HEK293T (cell line): ENCODE measurements around the gene AXIN1.
"Not testable (repeated sequence)": the region's sequence is repeated elsewhere in the genome, so short reads cannot be mapped to it uniquely, and the experiment has no call there.

ENCODE experiments used
- CTCF ChIA-PET: fragments of 350-600 bp; formaldehyde crosslinking; extraction: SDS; loops from one replicate; lab custom pipeline; 2021; ENCODE audit warnings: antibody characterized with exemption, inconsistent platforms; lab: Yijun Ruan, JAX
- POLR2A ChIA-PET: fragments of 350-600 bp; formaldehyde crosslinking; extraction: SDS; loops from one replicate; lab custom pipeline; 2020; ENCODE audit warnings: antibody characterized with exemption, inconsistent platforms; lab: Yijun Ruan, JAX
- DNase-seq: peaks from one replicate; pipeline ENCODE4 v3.0.0; 2012; ENCODE audit warnings: mixed read lengths; ENCODE audit errors: extremely low spot score
- ARNT ChIP-seq: fragments of 450-650 bp; IDR thresholded peaks from 2 replicates; pipeline ENCODE4 v1.6.1; 2017; ENCODE audit warnings: mild to moderate bottlenecking
- BHLHE40 ChIP-seq: fragments of 450-650 bp; IDR thresholded peaks from 2 replicates; pipeline ENCODE4 v1.6.1; 2016; ENCODE audit warnings: mild to moderate bottlenecking, moderate library complexity, borderline replicate concordance
- CTBP1 ChIP-seq: fragments of 450-650 bp; IDR thresholded peaks from 2 replicates; pipeline ENCODE4 v1.6.1; 2016; ENCODE audit warnings: borderline replicate concordance
- ELF4 ChIP-seq: fragments of 450-650 bp; IDR thresholded peaks from 2 replicates; pipeline ENCODE4 v1.6.1; 2017; ENCODE audit warnings: antibody characterized with exemption
- FOXA1 ChIP-seq: fragments of 450-650 bp; IDR thresholded peaks from 2 replicates; pipeline ENCODE4 v1.6.1; 2016; ENCODE audit warnings: mild to moderate bottlenecking
- FOXM1 ChIP-seq: fragments of 450-650 bp; IDR thresholded peaks from 2 replicates; pipeline ENCODE4 v1.6.1; 2017; ENCODE audit warnings: mild to moderate bottlenecking, borderline replicate concordance
- HDGF ChIP-seq: fragments of 450-650 bp; IDR thresholded peaks from 2 replicates; pipeline ENCODE4 v1.6.1; 2017; ENCODE audit warnings: antibody characterized with exemption, borderline replicate concordance
- L3MBTL2 ChIP-seq: fragments of 450-650 bp; conservative IDR thresholded peaks from 2 replicates; pipeline ENCODE4 v1.6.1; 2016; ENCODE audit warnings: mild to moderate bottlenecking
- LEF1 ChIP-seq: fragments of 450-650 bp; IDR thresholded peaks from 2 replicates; pipeline ENCODE4 v1.6.1; 2017; ENCODE audit warnings: mild to moderate bottlenecking, borderline replicate concordance
- NFRKB ChIP-seq: fragments of 450-650 bp; IDR thresholded peaks from 2 replicates; pipeline ENCODE4 v1.6.1; 2016; ENCODE audit warnings: mild to moderate bottlenecking, moderate library complexity
- PKNOX1 ChIP-seq: fragments of 450-650 bp; IDR thresholded peaks from 2 replicates; pipeline ENCODE4 v1.6.1; 2016
- SP1 ChIP-seq: fragments of 450-650 bp; IDR thresholded peaks from 2 replicates; pipeline ENCODE4 v1.6.1; 2017
- SUZ12 ChIP-seq: fragments of 450-650 bp; IDR thresholded peaks from 2 replicates; pipeline ENCODE4 v1.6.1; 2016; ENCODE audit warnings: mild to moderate bottlenecking
- TARDBP ChIP-seq: fragments of 450-650 bp; IDR thresholded peaks from 2 replicates; pipeline ENCODE4 v1.6.1; 2016
- ZNF384 ChIP-seq: fragments of 450-650 bp; IDR thresholded peaks from 2 replicates; pipeline ENCODE4 v1.6.1; 2016

Gene AXIN1

GRCh38 chr16:381789-382717 is 29.5 kb upstream of the AXIN1 start, which contains the start of gene PGAP6:
TSS of gene PGAP6 (minus strand) at chr16:381978. CDS start at chr16:381821, 157 bp downstream.
- ChIA-PET POLR2A (interaction anchor here (0.9 to 4.0 kb wide), 3 partner anchors 11 to 18 kb away, joined by 4 to 17 read pairs (median 6); partner anchors contain the start of gene MRPL28), CTCF (no interaction called here)
- TF ChIP-seq TARDBP: peak; percentile 56; the same call in 1 of the 2 replicates
- no peak for TF ChIP-seq ZNF384
- TF ChIP-seq FOXM1: 0 out of 2 replicates have a peak, but pooled peaks have one; percentile 14
- TF ChIP-seq L3MBTL2: no peak
- DNase-seq: peak; percentile 86

- ChIA-PET CTCF (interaction anchor here (0.6 to 1.0 kb wide), 2 partner anchors 10 to 112 kb away, joined by 3 to 6 read pairs; partner anchors contain the start of gene MRPL28), POLR2A (interaction anchor here (1.8 to 4.0 kb wide), 2 partner anchors 10 to 19 kb away, joined by 4 to 17 read pairs; partner anchors contain the start of gene MRPL28)
- no peak for TF ChIP-seq FOXA1
- TF ChIP-seq ZNF384: no peak
- no peak for TF ChIP-seq ELF4
- no peak for TF ChIP-seq SP1
- TF ChIP-seq LEF1: no peak
- no peak for TF ChIP-seq ARNT
- no peak for TF ChIP-seq FOXM1
- TF ChIP-seq NFRKB: no peak
- peak; percentile 29 for DNase-seq
These were observed 28.7 kb upstream of the AXIN1 start for GRCh38 chr16:381012-381788.

GRCh38 chr16:380762-381011 is 28.2 kb upstream of the AXIN1 start:
- CTCF ChIA-PET: interaction anchor here (0.6 to 1.0 kb wide), 2 partner anchors 10 to 113 kb away, joined by 3 to 6 read pairs; partner anchors contain the start of gene MRPL28
- TF ChIP-seq ARNT (no peak), ELF4 (no peak), ZNF384 (no peak), SUZ12 (no peak), CTBP1 (no peak), PKNOX1 (no peak), FOXM1 (no peak), BHLHE40 (no peak), SP1 (no peak), NFRKB (no peak), LEF1 (no peak), TARDBP (no peak)
- POLR2A ChIA-PET: interaction anchor here (4.0 kb wide), 1 partner anchor 10 kb away, joined by 17 read pairs; the partner anchor contains the start of gene MRPL28
- no peak for DNase-seq

DNA sequence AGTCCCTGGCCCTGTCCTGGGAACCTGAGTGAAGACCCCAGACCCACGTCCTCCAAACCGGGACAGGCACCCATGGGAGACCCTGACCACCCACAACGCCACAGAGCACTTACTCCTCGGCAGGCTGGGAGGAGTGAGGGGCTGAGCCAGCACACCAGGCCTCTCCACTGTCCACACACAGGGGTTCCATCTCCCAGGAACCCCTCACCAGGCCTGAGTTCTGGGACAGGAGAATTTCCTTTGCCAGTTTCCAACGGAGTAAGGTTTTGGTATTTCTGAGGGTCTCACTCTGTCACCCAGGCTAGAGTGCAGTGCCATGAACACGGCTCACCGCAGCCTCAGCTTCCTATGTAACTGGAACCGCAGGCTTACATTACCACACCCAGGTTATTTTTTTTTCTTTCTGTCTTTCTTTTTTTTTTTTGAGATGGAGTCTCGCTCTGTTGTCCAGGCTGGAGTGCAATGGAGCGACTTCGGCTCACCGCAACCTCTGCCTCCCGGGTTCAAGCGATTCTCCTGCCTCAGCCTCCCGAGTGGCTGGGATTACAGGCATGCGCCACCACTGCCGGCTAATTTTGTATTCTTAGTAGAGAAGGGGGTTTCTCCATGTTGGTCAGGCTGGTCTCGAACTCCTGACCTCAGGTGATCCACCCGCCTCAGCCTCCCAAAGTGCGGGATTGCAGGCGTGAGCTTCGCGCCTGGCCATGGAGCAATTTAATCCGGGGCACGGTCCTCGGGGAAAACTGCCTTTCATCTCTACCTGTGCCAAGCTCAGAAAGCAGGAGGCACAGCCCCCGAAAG is 27.6 kb upstream of the AXIN1 start:
- CTCF ChIA-PET: interaction anchor here (0.6 to 1.0 kb wide), 2 partner anchors 9 to 113 kb away, joined by 3 to 6 read pairs; partner anchors contain the start of gene MRPL28
- no peak for TF ChIP-seq ELF4
- no peak for TF ChIP-seq HDGF
- TF ChIP-seq CTBP1: no peak
- TF ChIP-seq LEF1: no peak
- TF ChIP-seq SUZ12: no peak
- TF ChIP-seq ZNF384: no peak
- TF ChIP-seq L3MBTL2: no peak
- DNase-seq: no peak
- POLR2A ChIA-PET: interaction anchor here (4.0 kb wide), 1 partner anchor 9 kb away, joined by 17 read pairs; the partner anchor contains the start of gene MRPL28

GRCh38 chr16:379183-379960 is 26.8 kb upstream of the AXIN1 start:
- CTCF ChIA-PET: no interaction called here
- no peak for DNase-seq
- POLR2A ChIA-PET: no interaction called here
- TF ChIP-seq FOXA1 (no peak), ELF4 (no peak), BHLHE40 (no peak), ARNT (no peak), TARDBP (no peak)

DNA sequence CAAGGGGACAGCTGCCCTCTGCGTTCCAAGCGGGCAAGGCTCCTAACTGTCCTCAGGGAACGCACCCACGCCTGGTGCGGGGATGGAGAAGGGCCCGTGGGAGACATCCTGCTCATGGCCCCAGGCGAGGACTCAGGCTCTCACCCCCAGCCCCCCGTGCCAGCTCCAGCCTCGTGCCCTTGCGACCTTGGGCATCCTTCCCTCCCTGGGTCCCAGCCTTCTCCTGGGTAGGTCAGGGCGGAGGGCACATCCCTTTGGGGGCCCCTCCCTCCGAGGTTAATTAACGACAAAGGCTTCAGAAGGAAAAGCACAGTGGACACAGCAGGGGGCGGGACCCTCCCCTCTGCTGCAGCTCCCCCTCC is 26.3 kb upstream of the AXIN1 start:
- no peak for DNase-seq
- no peak for TF ChIP-seq SUZ12
- no peak for TF ChIP-seq FOXM1
- TF ChIP-seq ZNF384: no peak
- no peak for TF ChIP-seq LEF1
- no peak for TF ChIP-seq PKNOX1
- TF ChIP-seq FOXA1: no peak
- TF ChIP-seq L3MBTL2: no peak
- TF ChIP-seq CTBP1: no peak
- no peak for TF ChIP-seq BHLHE40
- no peak for TF ChIP-seq NFRKB
- TF ChIP-seq ARNT: no peak
- no peak for TF ChIP-seq TARDBP
- CTCF ChIA-PET: no interaction called here
- POLR2A ChIA-PET: no interaction called here

DNA sequence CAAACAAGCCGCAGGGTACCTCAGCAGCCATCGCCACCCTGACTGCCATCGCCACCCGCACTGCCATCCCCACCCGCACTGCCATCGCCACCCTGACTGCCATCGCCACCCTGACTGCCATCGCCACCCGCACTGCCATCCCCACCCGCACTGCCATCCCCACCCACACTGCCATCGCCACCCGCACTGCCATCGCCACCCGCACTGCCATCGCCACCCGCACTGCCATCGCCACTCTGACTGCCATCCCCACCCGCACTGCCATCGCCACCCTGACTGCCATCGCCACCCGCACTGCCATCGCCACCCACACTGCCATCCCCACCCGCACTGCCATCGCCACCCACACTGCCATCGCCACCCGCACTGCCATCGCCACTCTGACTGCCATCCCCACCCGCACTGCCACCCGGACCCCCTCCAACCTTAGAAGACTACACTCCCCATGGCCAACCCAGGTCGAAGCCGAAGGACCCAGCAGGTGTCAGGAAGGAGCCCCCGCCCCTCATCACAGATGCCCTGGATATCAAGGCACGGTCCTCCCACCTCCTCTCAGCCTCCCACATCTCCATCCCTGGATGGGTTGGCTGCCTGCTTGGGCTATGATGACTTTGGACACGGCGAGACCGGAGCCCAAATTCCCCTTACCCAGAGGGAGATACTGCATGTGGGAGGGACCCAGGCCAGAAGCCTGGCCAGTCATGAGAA is 25.7 kb upstream of the AXIN1 start:
- DNase-seq, POLR2A ChIA-PET, CTCF ChIA-PET: not testable (repeated sequence)
